K562 (cell line): ENCODE results near the gene MAPRE2. TPM values are rescaled to one million over a fixed set of nuclear protein-coding genes. Genes with fewer than 3 reads are reported as not detected.
A peak's percentile ranks its signal among the peaks of the same experiment; 100 is the strongest.

Experiments
- ELF1 ChIP-seq: fragments of 200-800 bp; sonication (Bioruptor generic); IDR thresholded peaks from 2 replicates; pipeline ENCODE4 v1.6.1; 2016; ENCODE audit warnings: missing genetic modification characterization, missing compliant biosample characterization
- ETS2 ChIP-seq: IDR thresholded peaks from 2 replicates; pipeline ENCODE4 v1.6.1; 2016; ENCODE audit warnings: borderline replicate concordance, missing genetic modification characterization, mild to moderate bottlenecking, moderate library complexity, missing compliant biosample characterization; ENCODE audit not compliant: poor library complexity, severe bottlenecking
- FOXM1 ChIP-seq, 2 experiments: fragments of 450-650 bp in 1 of 2; sonication (generic) in 1 of 2; formaldehyde crosslinking in 1 of 2; IDR thresholded peaks; 2 replicates each; pipeline versions ENCODE4 v1.6.1 to v1.9.0; 2017 to 2022; ENCODE audit warnings: low read depth in 2 of 2, mild to moderate bottlenecking in 2 of 2, missing genetic modification reagents in 1 of 2, moderate library complexity in 1 of 2
- GATAD2B ChIP-seq: fragments of 450-650 bp; IDR thresholded peaks from 2 replicates; pipeline ENCODE4 v1.6.1; 2017; ENCODE audit warnings: mild to moderate bottlenecking, borderline replicate concordance
- HLTF ChIP-seq: fragments of 450-650 bp; IDR thresholded peaks from 2 replicates; pipeline ENCODE4 v1.6.1; 2016
- HNRNPL ChIP-seq: fragments of 200-400 bp; formaldehyde crosslinking; IDR thresholded peaks from 2 replicates; pipeline ENCODE4 v1.6.1; 2017; ENCODE audit warnings: low read depth, mild to moderate bottlenecking, low read length
- KDM1A ChIP-seq, 2 experiments: fragments of 450-650 bp; IDR thresholded peaks; 2 replicates each; pipeline ENCODE4 v1.6.1; 2016; ENCODE audit warnings: mild to moderate bottlenecking in 2 of 2
- KLF16 ChIP-seq: IDR thresholded peaks from 2 replicates; pipeline ENCODE4 v1.6.1; 2016; ENCODE audit warnings: antibody characterized with exemption
- MBD2 ChIP-seq: sonication (generic); IDR thresholded peaks from 2 replicates; pipeline ENCODE4 v1.6.1; 2016; ENCODE audit warnings: low read depth, borderline replicate concordance
- MYNN ChIP-seq, 2 experiments: sonication (generic); formaldehyde crosslinking in 1 of 2; IDR thresholded peaks; 2 replicates each; pipeline versions ENCODE4 v1.5.0 to v1.6.1; 2016 to 2020; ENCODE audit warnings: antibody characterized with exemption in 1 of 2, missing genetic modification reagents in 1 of 2
- PHTF2 ChIP-seq: fragments of 250-450 bp; sonication (Bioruptor Pico); IDR thresholded peaks from 2 replicates; pipeline ENCODE4 v1.5.0; 2021; ENCODE audit warnings: mild to moderate bottlenecking
- PML ChIP-seq: IDR thresholded peaks from 2 replicates; pipeline ENCODE4 v1.6.1; 2012; ENCODE audit warnings: low read length, inconsistent platforms
- PRDM10 ChIP-seq: fragments of 450-650 bp; IDR thresholded peaks from 2 replicates; pipeline ENCODE4 v1.6.1; 2018; ENCODE audit not compliant: partially characterized antibody
- SMARCB1 ChIP-seq: IDR thresholded peaks from 2 replicates; pipeline ENCODE4 v1.6.1; 2011; ENCODE audit warnings: improper control_type of control experiment, low read depth; ENCODE audit not compliant: insufficient read length
- TAF7 ChIP-seq: fragments of 450-650 bp; IDR thresholded peaks from 2 replicates; pipeline ENCODE4 v1.6.1; 2016; ENCODE audit warnings: missing genetic modification characterization, missing compliant biosample characterization
- ZNF282 ChIP-seq: sonication (generic); formaldehyde crosslinking; IDR thresholded peaks from 2 replicates; pipeline ENCODE4 v1.8.1; 2023; ENCODE audit warnings: missing genetic modification reagents
- ZNF354B ChIP-seq: fragments of 250-450 bp; sonication (Bioruptor Pico); IDR thresholded peaks from 2 replicates; pipeline ENCODE4 v1.4.0; 2020
- polyA plus RNA-seq, 8 experiments: library from polyadenylated mRNA; depleted of rRNA in 4 of 8; stranded (reverse) in 5 of 8; unstranded in 3 of 8; fragments of >200 nt; fragmentation: Nextera tagmentation in 2 of 8; fragmentation: Illumina TruSeq in 1 of 8; extraction: Ambion mirVana in 2 of 8; extraction: Trizol in 1 of 8; gene quantifications; 2 replicates each; pipeline versions ENCODE4 v1.2.1 to v1.2.3, GENCODE V29; 2011 to 2014; ENCODE audit warnings: inconsistent platforms in 1 of 8, missing spikeins in 1 of 8
- total RNA-seq, 7 experiments: library from RNA; depleted of rRNA in 6 of 7; stranded (reverse); fragments of >200 nt in 6 of 7; fragmentation: Illumina TruSeq in 2 of 7; extraction: Trizol in 2 of 7; gene quantifications; 2 replicates each; pipeline versions ENCODE4 v1.2.1 to v1.2.3, GENCODE V29; 2011 to 2021; ENCODE audit warnings: low replicate concordance in 1 of 7
- TF ChIP-seq, protein P1 (sequence below): sonication (generic); formaldehyde crosslinking; IDR thresholded peaks from 2 replicates; pipeline ENCODE4 v1.8.0; 2023; ENCODE audit warnings: mild to moderate bottlenecking, missing genetic modification reagents
- TF ChIP-seq, protein P2 (sequence below): fragments of 450-650 bp; conservative IDR thresholded peaks from 2 replicates; pipeline ENCODE4 v1.6.1; 2016; ENCODE audit warnings: missing genetic modification characterization, low read depth, mild to moderate bottlenecking, missing compliant biosample characterization, moderate library complexity

MAPRE2 gene
- total and polyA plus RNA-seq, 9 of the 15 experiments (the other 6 are each of a cell fraction or from before 2014, with no cell fraction given): 32.3 to 70.7 (median 40.7) TPM

DNA sequence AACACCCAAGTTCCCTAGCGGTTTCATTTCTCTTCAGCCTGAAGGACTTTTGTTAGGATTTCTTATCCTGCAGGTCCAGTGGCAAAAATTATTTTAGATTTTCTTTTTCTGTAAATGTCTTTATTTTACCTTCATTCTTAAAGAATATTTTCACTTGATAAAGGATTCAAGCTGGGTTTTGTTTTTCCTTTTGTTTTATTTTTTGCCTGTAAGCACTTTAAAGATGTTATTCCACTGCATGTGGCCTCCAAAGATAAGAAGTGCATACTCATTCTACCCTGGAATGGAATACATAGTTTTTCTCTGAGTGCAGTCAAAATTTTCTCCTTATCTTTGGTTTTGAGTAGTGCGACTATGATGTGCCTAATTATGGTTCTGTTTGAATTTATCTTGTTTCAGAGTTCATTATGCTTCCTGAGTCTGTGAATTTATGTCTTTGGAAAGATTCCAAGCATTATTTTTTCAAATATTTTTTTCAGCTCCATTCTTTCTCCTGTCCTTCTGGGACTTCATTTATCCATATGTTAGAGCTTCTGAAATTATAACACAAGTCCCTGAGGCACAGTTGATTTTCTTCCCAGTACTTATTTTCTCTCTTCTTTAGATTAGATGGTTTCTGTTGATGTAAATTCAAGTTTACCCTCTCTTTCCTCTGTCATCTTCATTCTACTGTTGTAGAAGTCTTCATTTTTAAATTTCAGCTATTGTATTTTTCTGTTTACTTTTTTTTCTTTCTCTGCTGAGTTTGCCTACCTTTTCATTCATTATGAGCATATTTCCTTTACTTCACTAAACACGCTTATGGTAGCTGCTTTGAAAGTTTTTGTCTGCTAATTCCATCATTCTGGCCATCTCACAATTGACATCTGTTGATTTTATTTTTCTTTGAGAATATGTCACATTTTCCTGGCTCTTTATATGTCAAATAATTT lies 69.6 kb downstream of the MAPRE2 start (continued):
- TF ChIP-seq PRDM10 (no peak), MYNN (IDR thresholded peaks at IDR 0.05) (no peak), MYNN (CRISPR knock-in tag; IDR thresholded peaks at IDR 0.05) (no peak), GATAD2B (peak; percentile 67), HNRNPL (no peak), KLF16 (peak; percentile 62), SMARCB1 (no peak), PHTF2 (no peak), TAF7 (tag) (no peak), ZNF354B (CRISPR knock-in tag) (no peak), ELF1 (tag) (peak; percentile 66), ZNF282 (CRISPR knock-in tag) (no peak), HLTF (no peak), MBD2 (peak; percentile 68; the same call in 1 of the 2 replicates), FOXM1 (IDR thresholded peaks at IDR 0.05; ENCODE audit: low read depth) (peak; percentile 89), FOXM1 (CRISPR knock-in tag; IDR thresholded peaks at IDR 0.05; ENCODE audit: low read depth) (no peak), PML (peak; percentile 89), KDM1A (IDR thresholded peaks at IDR 0.05) (peak; percentile 89), ETS2 (tag) (no peak)
- TF ChIP-seq, protein P1, sequence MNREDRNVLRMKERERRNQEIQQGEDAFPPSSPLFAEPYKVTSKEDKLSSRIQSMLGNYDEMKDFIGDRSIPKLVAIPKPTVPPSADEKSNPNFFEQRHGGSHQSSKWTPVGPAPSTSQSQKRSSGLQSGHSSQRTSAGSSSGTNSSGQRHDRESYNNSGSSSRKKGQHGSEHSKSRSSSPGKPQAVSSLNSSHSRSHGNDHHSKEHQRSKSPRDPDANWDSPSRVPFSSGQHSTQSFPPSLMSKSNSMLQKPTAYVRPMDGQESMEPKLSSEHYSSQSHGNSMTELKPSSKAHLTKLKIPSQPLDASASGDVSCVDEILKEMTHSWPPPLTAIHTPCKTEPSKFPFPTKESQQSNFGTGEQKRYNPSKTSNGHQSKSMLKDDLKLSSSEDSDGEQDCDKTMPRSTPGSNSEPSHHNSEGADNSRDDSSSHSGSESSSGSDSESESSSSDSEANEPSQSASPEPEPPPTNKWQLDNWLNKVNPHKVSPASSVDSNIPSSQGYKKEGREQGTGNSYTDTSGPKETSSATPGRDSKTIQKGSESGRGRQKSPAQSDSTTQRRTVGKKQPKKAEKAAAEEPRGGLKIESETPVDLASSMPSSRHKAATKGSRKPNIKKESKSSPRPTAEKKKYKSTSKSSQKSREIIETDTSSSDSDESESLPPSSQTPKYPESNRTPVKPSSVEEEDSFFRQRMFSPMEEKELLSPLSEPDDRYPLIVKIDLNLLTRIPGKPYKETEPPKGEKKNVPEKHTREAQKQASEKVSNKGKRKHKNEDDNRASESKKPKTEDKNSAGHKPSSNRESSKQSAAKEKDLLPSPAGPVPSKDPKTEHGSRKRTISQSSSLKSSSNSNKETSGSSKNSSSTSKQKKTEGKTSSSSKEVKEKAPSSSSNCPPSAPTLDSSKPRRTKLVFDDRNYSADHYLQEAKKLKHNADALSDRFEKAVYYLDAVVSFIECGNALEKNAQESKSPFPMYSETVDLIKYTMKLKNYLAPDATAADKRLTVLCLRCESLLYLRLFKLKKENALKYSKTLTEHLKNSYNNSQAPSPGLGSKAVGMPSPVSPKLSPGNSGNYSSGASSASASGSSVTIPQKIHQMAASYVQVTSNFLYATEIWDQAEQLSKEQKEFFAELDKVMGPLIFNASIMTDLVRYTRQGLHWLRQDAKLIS: no peak
- TF ChIP-seq, protein P2, sequence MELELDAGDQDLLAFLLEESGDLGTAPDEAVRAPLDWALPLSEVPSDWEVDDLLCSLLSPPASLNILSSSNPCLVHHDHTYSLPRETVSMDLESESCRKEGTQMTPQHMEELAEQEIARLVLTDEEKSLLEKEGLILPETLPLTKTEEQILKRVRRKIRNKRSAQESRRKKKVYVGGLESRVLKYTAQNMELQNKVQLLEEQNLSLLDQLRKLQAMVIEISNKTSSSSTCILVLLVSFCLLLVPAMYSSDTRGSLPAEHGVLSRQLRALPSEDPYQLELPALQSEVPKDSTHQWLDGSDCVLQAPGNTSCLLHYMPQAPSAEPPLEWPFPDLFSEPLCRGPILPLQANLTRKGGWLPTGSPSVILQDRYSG (tag): 0 out of 2 replicates have a peak, but pooled peaks have one; percentile 7
